A673 (cell line): ENCODE measurements around the gene NELL1. TPM values are rescaled to one million over a fixed set of nuclear protein-coding genes. Genes with fewer than 3 reads are reported as not detected.

Experiments used
- BruUV-seq: library from RNA; stranded (reverse); fragments of 400-500 nt; replicated peaks from 2 replicates; lab custom pipeline; 2021; lab: Mats Ljungman, UMichigan
- CTCF ChIA-PET: fragments of 300-600 bp; sonication (Branson Sonifier 250); formaldehyde crosslinking; loops from one replicate; lab custom pipeline; 2022; ENCODE audit warnings: antibody characterized with exemption; lab: Charles Lee
- POLR2A ChIA-PET: fragments of 300-600 bp; sonication (Branson Sonifier 250); formaldehyde crosslinking; loops from one replicate; lab custom pipeline; 2022; ENCODE audit warnings: antibody characterized with exemption; ENCODE audit not compliant: low non-redundant PET; lab: Charles Lee
- DNase-seq: peaks from one replicate; pipeline ENCODE4 v3.0.0-alpha.2; 2015; ENCODE audit warnings: low spot score
- H3K27ac ChIP-seq: fragments of 200-600 bp; sonication (generic); 2 replicates; pipeline ENCODE4 v1.5.1; 2016; ENCODE audit warnings: mixed run types, low read depth, mild to moderate bottlenecking, mixed read lengths, antibody characterized with exemption, low read length; ENCODE audit not compliant: poor library complexity, severe bottlenecking
- H3K27me3 ChIP-seq: fragments of 200-600 bp; sonication (generic); replicated peaks from 2 replicates; pipeline ENCODE4 v1.6.1; 2017; ENCODE audit warnings: mixed run types, low read depth, mild to moderate bottlenecking, mixed read lengths, antibody characterized with exemption, low read length; ENCODE audit not compliant: insufficient read depth, poor library complexity
- H3K36me3 ChIP-seq: fragments of 200-600 bp; sonication (generic); 2 replicates; pipeline ENCODE4 v1.6.1; 2016; ENCODE audit warnings: mixed run types, mild to moderate bottlenecking, mixed read lengths, antibody characterized with exemption, low read length; ENCODE audit not compliant: insufficient read depth, poor library complexity, severe bottlenecking
- H3K4me1 ChIP-seq: fragments of 200-600 bp; sonication (generic); 2 replicates; pipeline ENCODE4 v1.6.1; 2017; ENCODE audit warnings: mixed run types, mild to moderate bottlenecking, mixed read lengths, antibody characterized with exemption, low read length; ENCODE audit not compliant: insufficient read depth, poor library complexity, severe bottlenecking
- H3K4me3 ChIP-seq: fragments of 200-600 bp; sonication (generic); 2 replicates; pipeline ENCODE4 v1.5.1; 2016; ENCODE audit warnings: low read depth, mixed run types, mild to moderate bottlenecking, mixed read lengths, low read length; ENCODE audit not compliant: poor library complexity, severe bottlenecking
- H3K9me3 ChIP-seq: fragments of 200-600 bp; sonication (generic); 2 replicates; pipeline ENCODE4 v1.6.1; 2016; ENCODE audit warnings: mixed run types, low read depth, mild to moderate bottlenecking, mixed read lengths, antibody characterized with exemption, low read length; ENCODE audit not compliant: poor library complexity, severe bottlenecking
- CTCF ChIP-seq: fragments of 300-800, 200-600 bp; sonication (generic); conservative IDR thresholded peaks from 2 replicates; pipeline ENCODE4 v1.5.1; 2017; ENCODE audit warnings: low read depth, mild to moderate bottlenecking, antibody characterized with exemption, low read length, moderate library complexity, mixed read lengths
- EZH2 ChIP-seq: fragments of 200-600 bp; sonication (generic); IDR thresholded peaks from 2 replicates; pipeline ENCODE4 v1.6.1; 2017; ENCODE audit warnings: borderline replicate concordance, low read depth, mild to moderate bottlenecking, mixed read lengths, antibody characterized with exemption, low read length; ENCODE audit not compliant: poor library complexity, severe bottlenecking
- intact Hi-C: fragments of 100-400 bp; cut with micrococcal nuclease; formaldehyde crosslinking; loops from one replicate; pipeline ENCODE4 v1.10.0; 2022; ENCODE audit not compliant: unreplicated experiment
- total RNA-seq: library from RNA; stranded (reverse); gene quantifications from 2 replicates; pipeline ENCODE4 v1.2.3, GENCODE V29; 2021

The NELL1 gene
- total RNA-seq, 1 experiment from 2014 or later, result 0.32 TPM

GRCh38 chr11:21372672-21373071 lies 703.3 kb downstream of the NELL1 start:
- no TSS peak for BruUV-seq
- H3K27me3 ChIP-seq, result no peaks in the 10 kb centered on the region
- ChIA-PET POLR2A (no interaction called here), CTCF (no interaction called here)
- intact Hi-C loops, result no loop called here
- no peak for DNase-seq
- H3K9me3 ChIP-seq, result no peaks in the 10 kb centered on the region
- H3K36me3 ChIP-seq, result no peaks in the 10 kb centered on the region
- H3K4me1 ChIP-seq, result no peaks in the 10 kb centered on the region
- no peak for TF ChIP-seq CTCF
- no peak overlapping the region for H3K27ac ChIP-seq
- no peak overlapping the region for H3K4me3 ChIP-seq

GRCh38 chr11:21374376-21374775 lies 705.0 kb downstream of the NELL1 start:
- no peak for TF ChIP-seq EZH2
- no peak for TF ChIP-seq CTCF
- intact Hi-C loops, result no loop called here
- H3K4me1 ChIP-seq, result no peaks in the 10 kb centered on the region
- H3K4me3 ChIP-seq, result no peak overlapping the region
- ChIA-PET POLR2A (no interaction called here), CTCF (no interaction called here)
- H3K9me3 ChIP-seq, result no peaks in the 10 kb centered on the region
- no peaks in the 10 kb centered on the region for H3K36me3 ChIP-seq
- H3K27me3 ChIP-seq, result no peaks in the 10 kb centered on the region
- BruUV-seq, result no TSS peak
- no peak for DNase-seq
- H3K27ac ChIP-seq, result no peak overlapping the region

- CTCF ChIA-PET, result no interaction called here
- H3K4me1 ChIP-seq, result no peaks in the 10 kb centered on the region
- H3K9me3 ChIP-seq, result no peaks in the 10 kb centered on the region
- POLR2A ChIA-PET, result no interaction called here
- DNase-seq, result no peak
- no peaks in the 10 kb centered on the region for H3K27me3 ChIP-seq
- H3K27ac ChIP-seq, result no peak overlapping the region
- BruUV-seq, result no TSS peak
- no peak overlapping the region for H3K4me3 ChIP-seq
- no peaks in the 10 kb centered on the region for H3K36me3 ChIP-seq
- TF ChIP-seq CTCF (no peak), EZH2 (no peak)
- intact Hi-C loops, result no loop called here
Measured at GRCh38 chr11:21385669-21386440, 716.5 kb downstream of the NELL1 start.
